GM12864 (cell line): ENCODE measurements around the gene GASK1A.

Experiments
- DNase-seq: peaks from one replicate; pipeline ENCODE4 v3.0.0-alpha.2; 2011; ENCODE audit warnings: low read depth
- H3K4me3 ChIP-seq: 2 replicates; pipeline ENCODE4 v1.5.1; 2011; ENCODE audit warnings: mild to moderate bottlenecking, low read depth, low read length, control low read depth
- CTCF ChIP-seq: IDR thresholded peaks from 2 replicates; pipeline ENCODE4 v1.5.1; 2011; ENCODE audit warnings: low read depth, mild to moderate bottlenecking, moderate library complexity, low read length, control low read depth, inconsistent platforms; ENCODE audit errors: missing control alignments

The GASK1A gene

DNA sequence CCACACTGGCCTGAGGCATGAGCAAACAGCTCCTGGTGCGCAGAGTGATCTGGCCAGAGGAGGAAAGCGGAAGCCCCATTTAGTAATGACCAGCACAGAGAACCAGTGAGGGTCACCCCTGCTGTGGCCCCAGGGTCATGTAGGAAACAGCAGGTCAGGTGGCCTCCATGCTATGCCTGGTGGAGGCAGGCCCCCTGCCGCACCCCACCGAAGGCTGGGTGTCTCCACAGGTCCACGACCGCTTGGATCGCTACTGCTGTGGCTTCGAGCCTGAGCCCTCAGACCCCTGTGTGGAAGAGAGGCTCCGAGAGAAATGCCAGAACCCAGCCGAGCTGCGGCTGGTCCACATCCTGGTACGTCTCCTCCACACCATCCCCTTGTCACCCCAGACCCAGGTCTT lies 74.2 kb downstream of the GASK1A start:
- no peak for TF ChIP-seq CTCF
- no peak for DNase-seq
- no peak overlapping the region for H3K4me3 ChIP-seq

GRCh38 chr3:43054754-43055153 lies 75.6 kb downstream of the GASK1A start:
- no peak for DNase-seq
- H3K4me3 ChIP-seq = no peak overlapping the region
- no peak for TF ChIP-seq CTCF

DNA sequence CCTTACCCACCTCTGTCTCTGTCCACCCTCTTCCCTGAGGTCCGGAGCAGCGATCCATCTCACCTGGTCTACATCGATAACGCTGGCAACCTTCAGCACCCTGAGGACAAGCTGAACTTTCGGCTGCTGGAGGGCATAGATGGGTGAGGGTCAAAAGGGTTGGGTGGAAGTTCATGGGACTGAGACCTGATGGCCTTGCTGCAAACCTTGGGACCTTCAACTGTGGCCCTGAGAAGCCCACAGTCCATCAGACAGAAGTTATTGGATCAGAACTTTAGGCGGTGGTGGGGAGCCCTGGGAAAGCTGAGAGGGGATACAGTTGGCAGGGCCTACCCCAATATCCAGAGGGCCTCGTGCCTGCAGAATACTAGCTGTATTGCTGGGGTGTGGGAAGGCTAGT lies 76.3 kb downstream of the GASK1A start:
- TF ChIP-seq CTCF = no peak

GRCh38 chr3:43055806-43056770 lies 77.0 kb downstream of the GASK1A start:
- no peak for DNase-seq
- H3K4me3 ChIP-seq = no peak overlapping the region
- no peak for TF ChIP-seq CTCF

More for the DNA sequence above, 76.3 kb downstream of the GASK1A start:
- no peak for DNase-seq
- no peak overlapping the region for H3K4me3 ChIP-seq

DNA sequence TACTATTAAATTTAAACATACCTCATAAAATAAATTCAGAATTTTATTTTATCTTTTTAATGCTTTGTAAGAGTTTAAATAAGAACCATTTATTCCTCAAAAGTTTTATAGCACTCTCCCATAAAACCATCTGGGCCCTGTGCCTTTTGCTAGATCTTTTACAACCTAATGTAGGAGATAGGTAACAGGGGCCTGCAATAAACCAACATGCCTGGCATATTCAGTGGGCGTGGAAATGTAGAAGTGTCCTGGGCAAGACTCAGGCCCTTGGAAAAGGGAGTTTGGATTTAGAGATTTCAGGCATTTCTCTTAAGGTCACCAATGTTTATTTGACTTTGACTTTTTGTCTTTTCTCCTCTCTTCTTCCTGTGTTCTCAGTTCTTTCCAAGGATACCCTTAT lies 80.3 kb downstream of the GASK1A start:
- no peak for TF ChIP-seq CTCF
- H3K4me3 ChIP-seq = no peak overlapping the region
- no peak for DNase-seq

- DNase-seq = no peak
- no peak overlapping the region for H3K4me3 ChIP-seq
- no peak for TF ChIP-seq CTCF
Observed at GRCh38 chr3:43061101-43061895, 82.2 kb downstream of the GASK1A start.
